BJ (cell line): Measurements from ENCODE around the gene UROD. TPM values are rescaled to one million over a fixed set of nuclear protein-coding genes. Genes with fewer than 3 reads are reported as not detected.
"Not testable (repeated sequence)": the region's sequence is repeated elsewhere in the genome, so short reads cannot be mapped to it uniquely, and the experiment has no call there.

ENCODE experiments used
- CTCF ChIA-PET: fragments of 350-600 bp; formaldehyde crosslinking; extraction: SDS; loops from one replicate; lab custom pipeline; 2021; ENCODE audit warnings: antibody characterized with exemption, inconsistent platforms; lab: Yijun Ruan, JAX
- POLR2A ChIA-PET: fragments of 300-600 bp; sonication (Branson Sonifier 250); formaldehyde crosslinking; extraction: SDS; loops from one replicate; lab custom pipeline; 2021; ENCODE audit warnings: antibody characterized with exemption; lab: Charles Lee
- DNase-seq: peaks from one replicate; pipeline ENCODE4 v3.0.0-alpha.2; 2011; ENCODE audit warnings: low read depth
- H3K27me3 ChIP-seq: 2 replicates; pipeline ENCODE4 v1.6.0; 2011; ENCODE audit warnings: low read length; ENCODE audit not compliant: control insufficient read depth, insufficient read depth
- H3K36me3 ChIP-seq: 2 replicates; pipeline ENCODE4 v1.5.1; 2011; ENCODE audit warnings: low read length; ENCODE audit not compliant: control insufficient read depth, insufficient read depth
- H3K4me3 ChIP-seq: 2 replicates; pipeline ENCODE4 v1.5.1; 2011; ENCODE audit warnings: low read depth, mild to moderate bottlenecking, control low read depth, low read length
- CTCF ChIP-seq: IDR thresholded peaks from 2 replicates; pipeline ENCODE4 v1.5.1; 2011; ENCODE audit warnings: low read depth, mild to moderate bottlenecking, control low read depth, inconsistent platforms, low read length, moderate library complexity; ENCODE audit not compliant: insufficient read depth
- polyA plus RNA-seq: library from polyadenylated mRNA; depleted of rRNA; stranded (reverse); fragments of >200 nt; gene quantifications from 2 replicates; pipeline ENCODE4 v1.2.3, GENCODE V29; 2011; rRNA removed

The UROD gene
- polyA plus RNA-seq, 1 experiment, result 303 TPM

GRCh38 chr1:45051005-45051772, 39.1 kb downstream of the UROD start:
- no peak overlapping the region for H3K4me3 ChIP-seq
- DNase-seq, result no peak
- H3K27me3 ChIP-seq, result no peaks in the 10 kb centered on the region
- TF ChIP-seq CTCF, result no peak
- CTCF ChIA-PET, result no interaction called here
- POLR2A ChIA-PET, result no interaction called here
- H3K36me3 ChIP-seq, result no peaks in the 10 kb centered on the region

GRCh38 chr1:45057542-45057941, 45.5 kb downstream of the UROD start:
- CTCF ChIA-PET, result interaction anchor here (1.0 kb wide), 1 partner anchor 42 kb away, joined by 3 read pairs; no protein-coding TSS in a partner anchor
- H3K36me3 ChIP-seq, result no peaks in the 10 kb centered on the region
- POLR2A ChIA-PET, result no interaction called here
- TF ChIP-seq CTCF, result no peak
- no peak overlapping the region for H3K4me3 ChIP-seq
- H3K27me3 ChIP-seq, result no peaks in the 10 kb centered on the region
- DNase-seq, result no peak

GRCh38 chr1:45059829-45060228, 47.8 kb downstream of the UROD start:
- Histone ChIP-seq H3K4me3 (no peak overlapping the region), H3K36me3 (no peaks in the 10 kb centered on the region), H3K27me3 (no peaks in the 10 kb centered on the region)
- DNase-seq, result no peak
- ChIA-PET POLR2A (no interaction called here), CTCF (no interaction called here)
- no peak for TF ChIP-seq CTCF

- H3K36me3 ChIP-seq, H3K4me3 ChIP-seq, H3K27me3 ChIP-seq, DNase-seq, POLR2A ChIA-PET, CTCF ChIA-PET: not testable (repeated sequence)
These were observed 50.4 kb downstream of the UROD start for GRCh38 chr1:45062463-45062862.

GRCh38 chr1:45065083-45065482, 53.0 kb downstream of the UROD start:
- ChIA-PET CTCF (interaction anchor here (1.1 kb wide), 1 partner anchor 47 kb away, joined by 3 read pairs; no protein-coding TSS in a partner anchor), POLR2A (no interaction called here)
- TF ChIP-seq CTCF, result no peak
- DNase-seq, result no peak
- H3K36me3 ChIP-seq, result no peaks in the 10 kb centered on the region
- H3K4me3 ChIP-seq, result no peak overlapping the region
- no peaks in the 10 kb centered on the region for H3K27me3 ChIP-seq

Other genes starting within 250 kb of the UROD start
- 3,104 and 3,306 TPM in 2 replicates for gene RPS8, start 236.7 kb upstream of the UROD start, polyA plus RNA-seq
- gene BEST4, start 224.1 kb upstream of the UROD start, polyA plus RNA-seq, result 0.16 and 0.22 TPM in 2 replicates
- 25.9 and 45.9 TPM in 2 replicates for gene PLK3, start 211.9 kb upstream of the UROD start, polyA plus RNA-seq
- 0.26 TPM in 1 of 2 replicates, not detected in the other for gene DYNLT4, start 204.9 kb upstream of the UROD start, polyA plus RNA-seq
- 18.0 and 25.7 TPM in 2 replicates for gene BTBD19, start 203.7 kb upstream of the UROD start, polyA plus RNA-seq
- 0.12 and 0.17 TPM in 2 replicates for gene PTCH2, start 169.0 kb upstream of the UROD start, polyA plus RNA-seq
- 23.1 and 35.7 TPM in 2 replicates for gene EIF2B3, start 25.7 kb upstream of the UROD start, polyA plus RNA-seq
- 27.7 and 36.7 TPM in 2 replicates for gene HECTD3, start 930 bp upstream of the UROD start, polyA plus RNA-seq
- gene ZSWIM5, start 194.4 kb downstream of the UROD start, polyA plus RNA-seq, result 0.07 and 0.15 TPM in 2 replicates